Body of pancreas (tissue), 4 donors: ENCODE measurements around the gene C16orf95. TPM values are rescaled to one million over a fixed set of nuclear protein-coding genes. Genes with fewer than 3 reads are reported as not detected.

Experiments
- ATAC-seq: fragments of 150-250 bp; one replicate; pipeline ENCODE4 v1.9.1; 2016
- DNase-seq, 4 donors: peaks; one replicate each; pipeline ENCODE4 v3.0.0-alpha.2; 2019
- H3K27ac ChIP-seq, 4 donors: fragments of 200-600 bp; sonication (generic); 1 replicate in 3 of 4; 2 replicates in 1 of 4; pipeline versions ENCODE4 v1.5.1 to v1.6.1; 2016 to 2019; ENCODE audit warnings: mild to moderate bottlenecking in 1 of 4, mixed read lengths in 1 of 4, moderate library complexity in 1 of 4
- H3K27me3 ChIP-seq, 2 donors: fragments of 200-600 bp; sonication (generic); one replicate each; pipeline ENCODE4 v1.6.0; 2016; ENCODE audit warnings: mild to moderate bottlenecking in 1 of 2
- H3K36me3 ChIP-seq, 2 donors: fragments of 200-600 bp; sonication (generic); replicated peaks in 1 of 2; 2 replicates each; pipeline ENCODE4 v1.5.1; 2016; ENCODE audit warnings: low read depth in 2 of 2; ENCODE audit not compliant: insufficient read depth in 1 of 2
- H3K4me1 ChIP-seq: fragments of 200-600 bp; sonication (generic); one replicate; pipeline ENCODE4 v1.6.0; 2016
- H3K4me3 ChIP-seq, 2 donors: fragments of 200-600 bp; sonication (generic); 1 replicate in 1 of 2; 2 replicates in 1 of 2; pipeline ENCODE4 v1.5.1; 2016 to 2019
- H3K9me3 ChIP-seq, 3 donors: fragments of 200-600 bp; sonication (generic); 1 replicate in 2 of 3; 2 replicates in 1 of 3; pipeline ENCODE4 v1.5.1; 2016
- CTCF ChIP-seq, 7 experiments: fragments of 450-650 bp in 4 of 7; fragments of 200-600 bp in 3 of 7; sonication (generic) in 3 of 7; IDR thresholded peaks; one replicate each; pipeline ENCODE4 v1.5.1; 2016 to 2019; ENCODE audit warnings: antibody characterized with exemption in 7 of 7
- POLR2A ChIP-seq, 3 donors: fragments of 450-650 bp; IDR thresholded peaks; one replicate each; pipeline ENCODE4 v1.6.1; 2016; ENCODE audit warnings: antibody characterized with exemption in 3 of 3, mild to moderate bottlenecking in 2 of 3
- WGBS, 2 donors: methylation state at CpG; one replicate each; pipeline ENCODE4 v1.1.5; 2017; 5-methylcytosine and 5-hydroxymethylcytosine counted together
- intact Hi-C: fragments of 100-400 bp; cut with DNase I; formaldehyde crosslinking; loops from one replicate; pipeline ENCODE4 v1.15.1; 2023
- total RNA-seq, 2 donors: library from RNA; depleted of rRNA; stranded (reverse); fragments of >200 nt; gene quantifications; one replicate each; pipeline ENCODE4 v1.1.0, GENCODE V29; 2016

The C16orf95 gene
- total RNA-seq, 2 donors from 2014 or later: 1.3 to 2.0 TPM

- H3K4me1 ChIP-seq: no peaks in the 10 kb centered on the region
- intact Hi-C loops: no loop called here
- WGBS, 2 donors: 44 to 65% methylated on average over 8 to 15 of the region's 15 CpGs
- H3K4me3 ChIP-seq: no peak overlapping the region
- TF ChIP-seq POLR2A (IDR thresholded peaks at IDR 0.05) (no peak), CTCF (IDR thresholded peaks at IDR 0.05) (peak; percentile 21 to 48 (median 38))
- ATAC-seq (no peak), DNase-seq (peak in 3 of 4 donors; percentile 32 to 47 (median 34))
- no peaks in the 10 kb centered on the region for H3K36me3 ChIP-seq
- H3K27ac ChIP-seq: no peak overlapping the region
- H3K9me3 ChIP-seq: no peaks in the 10 kb centered on the region
- no peaks in the 10 kb centered on the region for H3K27me3 ChIP-seq
These were observed 19.1 kb downstream of the C16orf95 start for GRCh38 chr16:87297918-87298631.

GRCh38 chr16:87297407-87297806, 19.8 kb downstream of the C16orf95 start:
- intact Hi-C loops: no loop called here
- Histone ChIP-seq H3K36me3 (no peaks in the 10 kb centered on the region), H3K27ac (no peak overlapping the region), H3K4me3 (no peak overlapping the region), H3K27me3 (no peaks in the 10 kb centered on the region), H3K4me1 (no peaks in the 10 kb centered on the region), H3K9me3 (no peaks in the 10 kb centered on the region)
- DNase-seq (no peak), ATAC-seq (no peak)
- TF ChIP-seq POLR2A (IDR thresholded peaks at IDR 0.05) (no peak), CTCF (IDR thresholded peaks at IDR 0.05) (no peak)
- WGBS, 2 donors: 69 to 84% methylated on average over 2 to 5 of the region's 5 CpGs

GRCh38 chr16:87295661-87296531, 21.3 kb downstream of the C16orf95 start:
- ATAC-seq: no peak
- intact Hi-C loops: no loop called here

GRCh38 chr16:87295259-87295658, 21.9 kb downstream of the C16orf95 start:
- ATAC-seq: no peak
- WGBS, 2 donors: 68 to 92% methylated on average over 4 of the region's 4 CpGs

More at GRCh38 chr16:87295661-87296531, 21.3 kb downstream of the C16orf95 start:
- TF ChIP-seq POLR2A (IDR thresholded peaks at IDR 0.05) (no peak), CTCF (IDR thresholded peaks at IDR 0.05) (no peak)
- DNase-seq: no peak
- Histone ChIP-seq H3K4me1 (no peaks in the 10 kb centered on the region), H3K27ac (no peak overlapping the region), H3K9me3 (no peaks in the 10 kb centered on the region), H3K36me3 (no peaks in the 10 kb centered on the region), H3K27me3 (no peaks in the 10 kb centered on the region), H3K4me3 (no peak overlapping the region)
- WGBS, 2 donors: 79 to 86% methylated on average over 19 to 20 of the region's 20 CpGs

GRCh38 chr16:87293990-87294389, 23.2 kb downstream of the C16orf95 start:
- Histone ChIP-seq H3K36me3 (no peaks in the 10 kb centered on the region), H3K4me1 (no peaks in the 10 kb centered on the region), H3K4me3 (no peak overlapping the region), H3K9me3 (no peaks in the 10 kb centered on the region), H3K27me3 (no peaks in the 10 kb centered on the region), H3K27ac (no peak overlapping the region)
- intact Hi-C loops: no loop called here
- ATAC-seq: no peak
- TF ChIP-seq CTCF (IDR thresholded peaks at IDR 0.05) (no peak), POLR2A (IDR thresholded peaks at IDR 0.05) (no peak)
- DNase-seq: no peak
- 86 to 92% methylated on average over 3 of the region's 3 CpGs for WGBS, 2 donors

More at GRCh38 chr16:87295259-87295658, 21.9 kb downstream of the C16orf95 start:
- no peaks in the 10 kb centered on the region for H3K36me3 ChIP-seq
- TF ChIP-seq POLR2A (IDR thresholded peaks at IDR 0.05): no peak
- H3K27ac ChIP-seq: no peak overlapping the region
- no peaks in the 10 kb centered on the region for H3K4me1 ChIP-seq
- intact Hi-C loops: no loop called here
- no peaks in the 10 kb centered on the region for H3K9me3 ChIP-seq
- no peaks in the 10 kb centered on the region for H3K27me3 ChIP-seq
- H3K4me3 ChIP-seq: no peak overlapping the region
- no peak for DNase-seq
